ENCODE results near the gene LIN7B.

LIN7B gene

GRCh38 chr19:49107625-49108459, 6.3 kb upstream of the LIN7B start:
- TF ChIP-seq YY1 (IDR thresholded peaks at IDR 0.05; ENCODE audit: low read depth) (no peak), REST (IDR thresholded peaks at IDR 0.05; ENCODE audit: low read depth) (no peak), MAX (IDR thresholded peaks at IDR 0.05) (no peak), CEBPB (IDR thresholded peaks at IDR 0.05) (no peak), TAF1 (IDR thresholded peaks at IDR 0.05; ENCODE audit: low read depth) (no peak), TEAD4 (IDR thresholded peaks at IDR 0.05) (no peak), TCF12 (IDR thresholded peaks at IDR 0.05; ENCODE audit: low read depth) (no peak), FOXM1 (IDR thresholded peaks at IDR 0.05; ENCODE audit: borderline replicate concordance, low read depth) (no peak), CREB1 (IDR thresholded peaks at IDR 0.05; ENCODE audit: low read depth) (no peak), EGR1 (IDR thresholded peaks at IDR 0.05) (no peak), USF1 (IDR thresholded peaks at IDR 0.05) (no peak), ZBTB7A (IDR thresholded peaks at IDR 0.05; ENCODE audit: low read depth) (no peak), RAD21 (IDR thresholded peaks at IDR 0.05; ENCODE audit: low read depth) (no peak), EP300 (IDR thresholded peaks at IDR 0.05; ENCODE audit: borderline replicate concordance) (no peak)

- no peak for TF ChIP-seq TEAD4 (IDR thresholded peaks at IDR 0.05)
- no peak for TF ChIP-seq CEBPB (IDR thresholded peaks at IDR 0.05)
- TF ChIP-seq FOXM1 (IDR thresholded peaks at IDR 0.05; ENCODE audit: borderline replicate concordance, low read depth), result no peak
- TF ChIP-seq TAF1 (IDR thresholded peaks at IDR 0.05; ENCODE audit: low read depth), result no peak
- no peak for TF ChIP-seq NFIC (IDR thresholded peaks at IDR 0.05)
- TF ChIP-seq MAX (IDR thresholded peaks at IDR 0.05), result no peak
- no peak for TF ChIP-seq EP300 (IDR thresholded peaks at IDR 0.05; ENCODE audit: borderline replicate concordance)
- TF ChIP-seq REST (IDR thresholded peaks at IDR 0.05; ENCODE audit: low read depth), result no peak
Observed at GRCh38 chr19:49109051-49109450, 5.1 kb upstream of the LIN7B start.

- TF ChIP-seq MAX (IDR thresholded peaks at IDR 0.05), result no peak
- TF ChIP-seq EGR1 (IDR thresholded peaks at IDR 0.05), result no peak
- no peak for TF ChIP-seq REST (IDR thresholded peaks at IDR 0.05; ENCODE audit: low read depth)
- no peak for TF ChIP-seq FOXM1 (IDR thresholded peaks at IDR 0.05; ENCODE audit: borderline replicate concordance, low read depth)
- TF ChIP-seq EP300 (IDR thresholded peaks at IDR 0.05; ENCODE audit: borderline replicate concordance), result no peak
- no peak for TF ChIP-seq TCF12 (IDR thresholded peaks at IDR 0.05; ENCODE audit: low read depth)
- TF ChIP-seq TAF1 (IDR thresholded peaks at IDR 0.05; ENCODE audit: low read depth), result no peak
Observed at GRCh38 chr19:49109569-49110233, 4.5 kb upstream of the LIN7B start.

- TF ChIP-seq EGR1 (IDR thresholded peaks at IDR 0.05) (no peak), USF1 (IDR thresholded peaks at IDR 0.05) (no peak), CEBPB (IDR thresholded peaks at IDR 0.05) (no peak), NFIC (IDR thresholded peaks at IDR 0.05) (no peak), YY1 (IDR thresholded peaks at IDR 0.05; ENCODE audit: low read depth) (no peak), MAX (IDR thresholded peaks at IDR 0.05) (no peak), ZBTB7A (IDR thresholded peaks at IDR 0.05; ENCODE audit: low read depth) (no peak), RAD21 (IDR thresholded peaks at IDR 0.05; ENCODE audit: low read depth) (no peak)
Observed at GRCh38 chr19:49110567-49110966, 3.6 kb upstream of the LIN7B start.
